Activated naive CD4-positive, alpha-beta T cell treated with anti-CD3 and anti-CD28 coated beads, Interleukin-2, amount 10 ng/mL, durations not matched to agents 7 days and 5 days (primary cell): ENCODE measurements around the gene GPR31.

ENCODE experiments used
- CTCF ChIA-PET: fragments of 350-600 bp; sonication (Branson Sonifier 250); formaldehyde crosslinking; loops from one replicate; lab custom pipeline; 2021; ENCODE audit warnings: antibody characterized with exemption; lab: Charles Lee
- DNase-seq: peaks from one replicate; pipeline ENCODE4 v3.0.0-alpha.2; 2020
- H3K27ac Mint-ChIP-seq: one replicate; pipeline ENCODE4 v1.8.0; 2021; ENCODE audit warnings: mild to moderate bottlenecking, moderate library complexity, mixed read lengths
- H3K27me3 Mint-ChIP-seq: one replicate; pipeline ENCODE4 v1.8.0; 2021; ENCODE audit warnings: mild to moderate bottlenecking, mixed read lengths
- H3K36me3 Mint-ChIP-seq: one replicate; pipeline ENCODE4 v1.8.0; 2021; ENCODE audit warnings: mixed read lengths
- H3K4me1 Mint-ChIP-seq: one replicate; pipeline ENCODE4 v1.8.0; 2021; ENCODE audit warnings: mixed read lengths
- H3K4me3 Mint-ChIP-seq: one replicate; pipeline ENCODE4 v1.8.0; 2021; ENCODE audit warnings: mild to moderate bottlenecking, moderate library complexity, mixed read lengths
- H3K9me3 Mint-ChIP-seq: one replicate; pipeline ENCODE4 v1.8.0; 2021; ENCODE audit warnings: mixed read lengths

Gene GPR31

DNA sequence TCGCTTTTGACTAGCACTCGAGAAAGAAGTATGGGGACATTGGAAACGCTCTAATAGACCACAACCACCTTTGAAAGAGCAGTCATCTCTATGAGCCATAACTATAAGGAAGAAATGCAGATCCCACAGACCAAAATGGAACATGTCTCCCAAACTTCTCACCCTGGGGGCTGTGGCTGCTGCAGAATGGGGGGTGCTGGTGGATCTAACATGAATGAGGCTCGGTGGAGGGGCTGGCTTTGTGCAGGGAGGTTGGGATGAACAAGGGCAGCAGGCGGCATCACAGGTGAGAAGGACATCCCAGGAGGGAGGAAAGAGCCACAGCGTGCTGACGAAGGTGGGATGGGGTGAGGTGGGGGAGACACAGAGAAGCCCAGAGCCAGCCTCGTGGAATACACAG, 45.4 kb downstream of the GPR31 start:
- CTCF ChIA-PET, result no interaction called here
- no peak overlapping the region for H3K4me3 Mint-ChIP-seq
- H3K36me3 Mint-ChIP-seq, result no peaks in the 10 kb centered on the region
- H3K4me1 Mint-ChIP-seq, result no peaks in the 10 kb centered on the region
- H3K27me3 Mint-ChIP-seq, result peaks cover 23% of the 10 kb centered on the region
- no peaks in the 10 kb centered on the region for H3K9me3 Mint-ChIP-seq
- H3K27ac Mint-ChIP-seq, result no peak overlapping the region
- no peak for DNase-seq

DNA sequence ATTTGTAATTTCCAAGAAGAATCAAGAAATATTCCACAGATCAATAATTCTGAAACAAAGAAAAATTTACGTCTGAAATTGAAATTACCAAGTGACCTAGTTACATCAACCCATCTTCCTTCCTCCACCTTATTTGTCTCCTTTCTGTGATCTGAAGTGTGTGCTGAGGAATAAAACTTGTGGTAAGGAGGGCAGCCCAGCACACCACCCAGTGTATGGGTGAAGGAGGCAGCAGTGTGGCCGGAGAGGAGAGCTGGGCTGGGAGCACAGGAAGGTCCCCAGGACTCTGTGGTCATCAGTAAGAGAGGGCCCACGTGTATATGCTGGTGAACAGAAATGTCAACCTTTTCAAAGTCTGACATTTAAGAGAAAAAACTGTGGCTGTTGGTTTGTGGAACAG, 46.2 kb downstream of the GPR31 start:
- Mint-ChIP-seq H3K36me3 (no peaks in the 10 kb centered on the region), H3K27me3 (peaks cover 24% of the 10 kb centered on the region), H3K27ac (no peak overlapping the region), H3K4me1 (no peaks in the 10 kb centered on the region), H3K9me3 (no peaks in the 10 kb centered on the region), H3K4me3 (no peak overlapping the region)
- CTCF ChIA-PET, result no interaction called here
- DNase-seq, result no peak

DNA sequence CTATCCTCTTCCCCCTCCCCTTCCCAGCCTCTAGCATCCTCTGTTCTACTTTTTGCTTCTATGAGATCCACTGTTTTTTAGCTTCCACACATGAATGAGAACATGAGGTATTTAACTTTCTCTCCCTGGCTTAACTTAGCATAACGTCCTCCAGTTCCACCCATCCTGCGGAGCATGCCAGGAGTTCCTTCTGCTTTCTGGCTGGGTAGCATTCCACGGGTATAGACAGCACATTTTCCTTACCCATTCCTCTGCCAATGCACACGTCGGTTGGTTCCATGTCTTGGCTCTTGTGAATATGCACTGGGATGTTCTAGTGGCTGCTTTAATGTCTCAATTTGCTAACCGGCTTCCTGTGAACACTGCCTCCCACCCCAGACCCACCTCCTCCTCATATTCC, 48.1 kb downstream of the GPR31 start:
- H3K27ac Mint-ChIP-seq, result no peak overlapping the region
- CTCF ChIA-PET, result no interaction called here
- H3K36me3 Mint-ChIP-seq, result no peaks in the 10 kb centered on the region
- peaks cover 24% of the 10 kb centered on the region for H3K27me3 Mint-ChIP-seq
- no peaks in the 10 kb centered on the region for H3K4me1 Mint-ChIP-seq
- H3K4me3 Mint-ChIP-seq, result no peak overlapping the region
- no peaks in the 10 kb centered on the region for H3K9me3 Mint-ChIP-seq
- no peak for DNase-seq

DNA sequence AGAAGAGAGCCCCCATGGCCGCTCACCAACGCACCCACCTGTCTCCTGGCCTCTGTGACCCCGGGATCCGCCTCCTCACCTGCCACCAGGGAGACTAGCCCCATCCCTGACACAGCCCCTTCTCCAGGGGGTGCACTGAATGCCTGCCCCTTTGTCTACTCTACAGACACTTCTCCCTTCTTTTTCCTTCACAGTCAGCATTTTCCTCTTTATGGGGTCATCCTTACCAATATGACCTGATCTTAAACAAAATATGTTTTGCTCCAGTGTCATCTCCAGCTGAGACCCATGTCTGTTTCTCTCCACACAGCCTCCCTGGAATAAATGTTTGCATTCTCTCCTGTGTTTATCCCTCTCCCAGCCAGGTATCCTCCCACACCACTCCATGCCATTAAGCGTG, 49.5 kb downstream of the GPR31 start:
- H3K27me3 Mint-ChIP-seq, result peaks cover 24% of the 10 kb centered on the region
- no peak overlapping the region for H3K27ac Mint-ChIP-seq
- no peaks in the 10 kb centered on the region for H3K9me3 Mint-ChIP-seq
- H3K36me3 Mint-ChIP-seq, result no peaks in the 10 kb centered on the region
- DNase-seq, result no peak
- CTCF ChIA-PET, result no interaction called here
- no peak overlapping the region for H3K4me3 Mint-ChIP-seq
- H3K4me1 Mint-ChIP-seq, result peaks cover 3% of the 10 kb centered on the region

DNA sequence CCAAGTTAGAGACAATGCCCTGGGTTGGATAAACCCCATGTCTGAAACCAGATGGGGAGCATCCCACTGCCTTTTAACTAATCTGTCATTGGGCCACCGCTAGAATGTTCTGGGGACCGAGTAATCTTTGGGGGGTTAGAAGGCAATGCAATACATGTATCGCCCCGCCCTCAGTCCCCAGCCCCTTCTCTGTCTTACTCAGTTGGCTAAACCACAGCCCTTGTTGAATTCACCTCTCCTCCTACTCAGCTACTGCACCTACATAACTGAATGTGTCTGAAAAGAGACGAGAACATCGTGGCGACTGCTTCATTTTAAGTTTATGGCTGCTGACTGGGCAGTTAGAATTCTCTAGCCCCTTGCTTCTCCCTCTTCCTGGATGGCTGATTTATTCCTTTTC, 50.0 kb downstream of the GPR31 start:
- Mint-ChIP-seq H3K27ac (no peak overlapping the region), H3K9me3 (no peaks in the 10 kb centered on the region), H3K4me1 (peaks cover 8% of the 10 kb centered on the region), H3K36me3 (no peaks in the 10 kb centered on the region), H3K27me3 (peaks cover 24% of the 10 kb centered on the region), H3K4me3 (no peak overlapping the region)
- no peak for DNase-seq
- CTCF ChIA-PET, result no interaction called here

DNA sequence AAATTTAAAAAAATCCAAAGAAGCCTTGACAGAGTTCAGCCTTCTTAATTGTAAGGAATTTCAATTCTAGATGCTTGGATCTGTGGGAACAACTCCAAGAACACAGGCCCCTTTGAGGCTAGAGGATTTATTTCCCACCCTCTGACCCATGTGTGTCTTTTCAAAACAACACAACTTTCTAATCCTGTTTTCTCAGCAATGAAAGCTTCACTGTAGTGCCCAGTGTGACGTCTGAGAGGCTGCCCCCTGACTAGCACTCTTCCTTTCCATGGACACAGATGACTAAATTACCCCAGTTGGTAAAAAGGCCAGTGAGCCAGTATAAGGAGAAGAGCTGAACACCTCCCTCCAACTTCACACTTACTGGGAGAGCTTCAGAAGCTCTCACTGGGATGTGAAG, 51.4 kb downstream of the GPR31 start:
- H3K27ac Mint-ChIP-seq, result no peak overlapping the region
- no peaks in the 10 kb centered on the region for H3K9me3 Mint-ChIP-seq
- DNase-seq, result no peak
- H3K4me1 Mint-ChIP-seq, result peaks cover 11% of the 10 kb centered on the region
- no peaks in the 10 kb centered on the region for H3K36me3 Mint-ChIP-seq
- H3K27me3 Mint-ChIP-seq, result peaks cover 25% of the 10 kb centered on the region
- CTCF ChIA-PET, result no interaction called here
- no peak overlapping the region for H3K4me3 Mint-ChIP-seq
